PC-9 (cell line): ENCODE results near the gene TMEM117. TPM values are rescaled to one million over a fixed set of nuclear protein-coding genes. Genes with fewer than 3 reads are reported as not detected.

Source experiments
- BruUV-seq: library from RNA; stranded (reverse); fragments of 400-500 nt; replicated peaks from 2 replicates; lab custom pipeline; 2021; lab: Mats Ljungman, UMichigan
- CTCF ChIA-PET: fragments of 300-600 bp; sonication (Branson Sonifier 250); formaldehyde crosslinking; loops from one replicate; lab custom pipeline; 2022; ENCODE audit warnings: antibody characterized with exemption; lab: Charles Lee
- POLR2A ChIA-PET: fragments of 300-600 bp; sonication (Branson Sonifier 250); formaldehyde crosslinking; loops from one replicate; lab custom pipeline; 2022; ENCODE audit warnings: antibody characterized with exemption; ENCODE audit not compliant: unreplicated experiment; lab: Charles Lee
- DNase-seq, 2 experiments: peaks; one replicate each; pipeline versions ENCODE4 v3.0.0 to v3.0.0-alpha.2; 2015 to 2022; ENCODE audit warnings: mixed read lengths in 1 of 2
- H2AFZ ChIP-seq: fragments of 200-600 bp; sonication (generic); 2 replicates; pipeline ENCODE4 v1.8.1; 2017; ENCODE audit warnings: antibody characterized with exemption
- H3F3A ChIP-seq: fragments of 200-600 bp; sonication (generic); 2 replicates; pipeline ENCODE4 v1.8.1; 2017; ENCODE audit warnings: antibody characterized with exemption, mild to moderate bottlenecking, low read depth; ENCODE audit not compliant: insufficient read depth
- H3K27ac ChIP-seq: fragments of 200-600 bp; sonication (generic); 2 replicates; pipeline ENCODE4 v1.6.1; 2016; ENCODE audit warnings: mixed run types
- H3K27me3 ChIP-seq: fragments of 200-600 bp; sonication (generic); 2 replicates; pipeline ENCODE4 v1.6.1; 2016; ENCODE audit warnings: low read depth, mixed run types; ENCODE audit not compliant: insufficient read depth
- H3K36me3 ChIP-seq: fragments of 200-600 bp; sonication (generic); 2 replicates; pipeline ENCODE4 v1.6.1; 2016; ENCODE audit warnings: low read depth, mixed run types
- H3K4me1 ChIP-seq: fragments of 200-600 bp; sonication (generic); replicated peaks from 2 replicates; pipeline ENCODE4 v1.6.1; 2016; ENCODE audit warnings: mixed run types; ENCODE audit not compliant: insufficient read depth
- H3K4me2 ChIP-seq: fragments of 200-600 bp; sonication (generic); 2 replicates; pipeline ENCODE4 v1.6.1; 2017; ENCODE audit warnings: mixed run types
- H3K4me3 ChIP-seq: fragments of 200-600 bp; sonication (generic); 2 replicates; pipeline ENCODE4 v1.6.1; 2016; ENCODE audit warnings: mixed run types
- H3K79me2 ChIP-seq: fragments of 200-600 bp; sonication (generic); 2 replicates; pipeline ENCODE4 v1.6.1; 2017; ENCODE audit warnings: low read depth, mixed run types
- H3K9me2 ChIP-seq: fragments of 200-600 bp; sonication (generic); 2 replicates; pipeline ENCODE4 v1.8.1; 2017; ENCODE audit warnings: mild to moderate bottlenecking; ENCODE audit not compliant: insufficient read depth
- H3K9me3 ChIP-seq: fragments of 200-600 bp; sonication (generic); 2 replicates; pipeline ENCODE4 v1.8.1; 2016; ENCODE audit warnings: low read depth; ENCODE audit not compliant: insufficient read depth
- H4K20me1 ChIP-seq: fragments of 200-600 bp; sonication (generic); 2 replicates; pipeline ENCODE4 v1.8.1; 2017; ENCODE audit not compliant: insufficient read depth
- CTCF ChIP-seq: fragments of 200-600 bp; sonication (generic); conservative IDR thresholded peaks from 2 replicates; pipeline ENCODE4 v1.6.1; 2017; ENCODE audit warnings: mixed run types, antibody characterized with exemption, mild to moderate bottlenecking, moderate library complexity
- EZH2 ChIP-seq: fragments of 200-600 bp; sonication (generic); IDR thresholded peaks from 2 replicates; pipeline ENCODE4 v1.8.0; 2017; ENCODE audit warnings: antibody characterized with exemption, low read depth
- intact Hi-C: fragments of 100-400 bp; cut with micrococcal nuclease; formaldehyde crosslinking; loops from one replicate; pipeline ENCODE4 v1.10.0; 2022; ENCODE audit not compliant: unreplicated experiment
- total RNA-seq: library from RNA; stranded (reverse); gene quantifications from 2 replicates; pipeline ENCODE4 v1.2.3, GENCODE V29; 2021

The TMEM117 gene
- total RNA-seq, 1 experiment from 2014 or later: 2.0 TPM

DNA sequence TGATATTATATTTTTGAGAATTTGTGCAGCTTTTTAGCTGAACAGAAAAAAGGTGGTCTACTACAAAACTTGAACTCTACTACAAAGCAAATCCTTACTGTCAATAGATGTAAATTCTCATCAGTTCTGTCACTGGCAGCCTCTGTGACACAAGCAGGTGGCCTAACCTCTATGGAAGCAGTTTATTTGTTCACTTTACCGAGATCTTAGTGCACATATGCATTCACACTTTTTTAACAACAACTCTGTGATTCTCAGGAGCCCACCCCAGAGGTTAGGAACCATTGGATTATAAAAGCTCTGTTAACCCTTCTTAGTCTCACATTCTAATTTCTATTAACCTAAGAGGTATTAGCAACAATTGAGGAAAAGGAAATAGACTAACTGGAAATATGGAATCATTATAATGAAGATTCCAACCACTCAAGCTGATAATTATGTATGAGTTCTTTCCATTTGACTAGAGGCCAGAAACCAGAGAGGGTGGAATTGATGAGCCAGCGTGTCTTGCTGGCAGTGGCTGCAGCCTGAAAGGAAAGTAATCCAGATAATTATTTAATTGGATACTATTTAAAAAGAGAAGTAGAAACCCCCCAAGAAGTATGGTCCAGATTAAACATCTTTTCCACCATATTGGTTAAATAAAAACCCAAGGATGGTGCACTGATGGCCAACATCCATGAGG, 451.1 kb downstream of the TMEM117 start:
- H3K4me1 ChIP-seq: no peaks in the 10 kb centered on the region
- no peak overlapping the region for H3K27ac ChIP-seq
- CTCF ChIA-PET: no interaction called here
- no peak for DNase-seq
- no peaks in the 10 kb centered on the region for H3K9me2 ChIP-seq
- no peak overlapping the region for H3K4me3 ChIP-seq
- no peaks in the 10 kb centered on the region for H3K9me3 ChIP-seq
- no peaks in the 10 kb centered on the region for H4K20me1 ChIP-seq
- intact Hi-C loops: no loop called here
- POLR2A ChIA-PET: no interaction called here
- BruUV-seq: no TSS peak
- no peak overlapping the region for H2AFZ ChIP-seq
- no peak for TF ChIP-seq CTCF
- no peak for TF ChIP-seq EZH2
- H3K36me3 ChIP-seq: no peaks in the 10 kb centered on the region
- no peaks in the 10 kb centered on the region for H3F3A ChIP-seq
- H3K4me2 ChIP-seq: no peak overlapping the region
- H3K27me3 ChIP-seq: no peaks in the 10 kb centered on the region
- H3K79me2 ChIP-seq: no peaks in the 10 kb centered on the region

DNA sequence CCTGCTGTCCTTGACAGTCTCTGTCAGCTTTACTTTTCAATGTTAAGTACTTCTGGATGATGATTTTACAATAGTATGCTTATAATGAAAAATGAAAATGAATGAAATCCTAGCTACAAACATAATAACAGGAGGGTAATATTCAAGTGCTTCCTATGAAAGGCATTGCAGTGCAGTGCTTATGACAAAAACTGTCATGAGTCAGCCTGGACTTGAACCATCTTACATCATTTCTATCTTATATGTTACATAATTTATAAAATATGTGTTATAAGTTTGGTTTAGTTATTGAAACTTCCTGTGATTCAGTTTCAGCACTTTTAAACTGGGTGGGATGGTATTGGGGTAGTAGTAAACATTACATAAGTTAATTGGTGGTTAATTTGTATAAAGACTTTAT, 451.7 kb downstream of the TMEM117 start:
- TF ChIP-seq CTCF (no peak), EZH2 (no peak)
- Histone ChIP-seq H3K4me1 (no peaks in the 10 kb centered on the region), H2AFZ (no peak overlapping the region), H3K4me2 (no peak overlapping the region), H3K79me2 (no peaks in the 10 kb centered on the region), H4K20me1 (no peaks in the 10 kb centered on the region), H3K9me3 (no peaks in the 10 kb centered on the region), H3K36me3 (no peaks in the 10 kb centered on the region), H3K9me2 (no peaks in the 10 kb centered on the region), H3K4me3 (no peak overlapping the region), H3K27me3 (no peaks in the 10 kb centered on the region), H3F3A (no peaks in the 10 kb centered on the region), H3K27ac (no peak overlapping the region)
- no peak for DNase-seq
- BruUV-seq: no TSS peak
- intact Hi-C loops: no loop called here
- ChIA-PET CTCF (no interaction called here), POLR2A (no interaction called here)

GRCh38 chr12:44294649-44295048, 458.8 kb downstream of the TMEM117 start:
- H3K9me2 ChIP-seq: no peaks in the 10 kb centered on the region
- CTCF ChIA-PET: no interaction called here

More at GRCh38 chr12:44294649-44295048, 458.8 kb downstream of the TMEM117 start:
- no peaks in the 10 kb centered on the region for H3K9me3 ChIP-seq
- no peaks in the 10 kb centered on the region for H3K79me2 ChIP-seq
- no peaks in the 10 kb centered on the region for H3K27me3 ChIP-seq
- no peak for DNase-seq
- no peak for TF ChIP-seq CTCF
- no peaks in the 10 kb centered on the region for H3K4me1 ChIP-seq
- H3K36me3 ChIP-seq: no peaks in the 10 kb centered on the region
- POLR2A ChIA-PET: no interaction called here
- H3K27ac ChIP-seq: no peak overlapping the region
- H3F3A ChIP-seq: no peaks in the 10 kb centered on the region
- no peak overlapping the region for H3K4me3 ChIP-seq
- H3K4me2 ChIP-seq: no peak overlapping the region
- H4K20me1 ChIP-seq: no peaks in the 10 kb centered on the region
- no peak overlapping the region for H2AFZ ChIP-seq
- BruUV-seq: no TSS peak
- intact Hi-C loops: no loop called here
